Astrocyte (in vitro differentiated cells and primary cell): Measurements from ENCODE around the gene PAX5. TPM values are rescaled to one million over a fixed set of nuclear protein-coding genes. Genes with fewer than 3 reads are reported as not detected.
A peak's percentile ranks its signal among the peaks of the same experiment; 100 is the strongest.

Experiments
- DNase-seq: peaks from one replicate; pipeline ENCODE4 v3.0.0-alpha.2; 2010; ENCODE audit warnings: low read depth
- FAIRE-seq: peaks from 2 replicates; lab custom pipeline; 2011; peaks lifted over from hg19 to GRCh38; lab: Jason Lieb, UNC
- H2AFZ ChIP-seq: 2 replicates; pipeline ENCODE4 v1.6.0; 2012; ENCODE audit warnings: low read depth, low read length, inconsistent platforms
- H3K27ac ChIP-seq: 2 replicates; pipeline ENCODE4 v1.5.1; 2011; ENCODE audit warnings: low read depth, low read length, inconsistent platforms
- H3K27me3 ChIP-seq: 2 replicates; pipeline ENCODE4 v1.6.0; 2011; ENCODE audit warnings: low read length, inconsistent platforms; ENCODE audit not compliant: insufficient read depth
- H3K36me3 ChIP-seq: 2 replicates; pipeline ENCODE4 v1.5.1; 2011; ENCODE audit warnings: low read length, inconsistent platforms; ENCODE audit not compliant: insufficient read depth
- H3K4me1 ChIP-seq: 2 replicates; pipeline ENCODE4 v1.5.1; 2011; ENCODE audit warnings: low read length, inconsistent platforms; ENCODE audit not compliant: insufficient read depth
- H3K4me2 ChIP-seq: 2 replicates; pipeline ENCODE4 v1.6.0; 2012; ENCODE audit warnings: low read length, inconsistent platforms
- H3K4me3 ChIP-seq: 2 replicates; pipeline ENCODE4 v1.5.1; 2011; ENCODE audit warnings: low read depth, mild to moderate bottlenecking, low read length, inconsistent platforms; ENCODE audit not compliant: insufficient read depth
- H3K79me2 ChIP-seq: 2 replicates; pipeline ENCODE4 v1.6.0; 2012; ENCODE audit warnings: mild to moderate bottlenecking, low read length, inconsistent platforms; ENCODE audit not compliant: insufficient read depth
- H3K9ac ChIP-seq: 2 replicates; pipeline ENCODE4 v1.6.0; 2012; ENCODE audit warnings: mild to moderate bottlenecking, low read length, inconsistent platforms
- H3K9me3 ChIP-seq: 2 replicates; pipeline ENCODE4 v1.5.1; 2012; ENCODE audit warnings: low read depth, mild to moderate bottlenecking, low read length, inconsistent platforms; ENCODE audit not compliant: insufficient read depth
- H4K20me1 ChIP-seq: 2 replicates; pipeline ENCODE4 v1.6.0; 2012; ENCODE audit warnings: low read length, inconsistent platforms; ENCODE audit not compliant: insufficient read depth
- H3K27ac Mint-ChIP-seq: one replicate; pipeline ENCODE4 v1.8.0; 2021; ENCODE audit warnings: mild to moderate bottlenecking, mixed read lengths; ENCODE audit not compliant: unreplicated experiment
- H3K27me3 Mint-ChIP-seq: one replicate; pipeline ENCODE4 v1.8.0; 2021; ENCODE audit warnings: low read depth, mixed read lengths; ENCODE audit not compliant: unreplicated experiment
- H3K36me3 Mint-ChIP-seq: one replicate; pipeline ENCODE4 v1.8.0; 2021; ENCODE audit warnings: low read depth, mixed read lengths; ENCODE audit not compliant: unreplicated experiment
- H3K4me1 Mint-ChIP-seq: one replicate; pipeline ENCODE4 v1.8.0; 2021; ENCODE audit warnings: low read depth, mixed read lengths; ENCODE audit not compliant: unreplicated experiment
- H3K4me3 Mint-ChIP-seq: one replicate; pipeline ENCODE4 v1.8.0; 2021; ENCODE audit warnings: mild to moderate bottlenecking, moderate library complexity, mixed read lengths; ENCODE audit not compliant: unreplicated experiment
- H3K9me3 Mint-ChIP-seq: one replicate; pipeline ENCODE4 v1.8.0; 2021; ENCODE audit warnings: mild to moderate bottlenecking, mixed read lengths; ENCODE audit not compliant: unreplicated experiment
- CTCF ChIP-seq: IDR thresholded peaks from 2 replicates; pipeline ENCODE4 v1.5.1; 2011; ENCODE audit warnings: low read depth, mild to moderate bottlenecking, inconsistent platforms, low read length, moderate library complexity; ENCODE audit not compliant: insufficient read depth
- EZH2 ChIP-seq: IDR thresholded peaks from 2 replicates; pipeline ENCODE4 v1.6.1; 2012; ENCODE audit warnings: mild to moderate bottlenecking, low read length, inconsistent platforms; ENCODE audit not compliant: insufficient read depth
- total RNA-seq: library from RNA; stranded (reverse); gene quantifications from 2 replicates; pipeline ENCODE4 v1.2.1, GENCODE V29; 2021

Gene PAX5
- total RNA-seq, 1 donor from 2014 or later: not detected

DNA sequence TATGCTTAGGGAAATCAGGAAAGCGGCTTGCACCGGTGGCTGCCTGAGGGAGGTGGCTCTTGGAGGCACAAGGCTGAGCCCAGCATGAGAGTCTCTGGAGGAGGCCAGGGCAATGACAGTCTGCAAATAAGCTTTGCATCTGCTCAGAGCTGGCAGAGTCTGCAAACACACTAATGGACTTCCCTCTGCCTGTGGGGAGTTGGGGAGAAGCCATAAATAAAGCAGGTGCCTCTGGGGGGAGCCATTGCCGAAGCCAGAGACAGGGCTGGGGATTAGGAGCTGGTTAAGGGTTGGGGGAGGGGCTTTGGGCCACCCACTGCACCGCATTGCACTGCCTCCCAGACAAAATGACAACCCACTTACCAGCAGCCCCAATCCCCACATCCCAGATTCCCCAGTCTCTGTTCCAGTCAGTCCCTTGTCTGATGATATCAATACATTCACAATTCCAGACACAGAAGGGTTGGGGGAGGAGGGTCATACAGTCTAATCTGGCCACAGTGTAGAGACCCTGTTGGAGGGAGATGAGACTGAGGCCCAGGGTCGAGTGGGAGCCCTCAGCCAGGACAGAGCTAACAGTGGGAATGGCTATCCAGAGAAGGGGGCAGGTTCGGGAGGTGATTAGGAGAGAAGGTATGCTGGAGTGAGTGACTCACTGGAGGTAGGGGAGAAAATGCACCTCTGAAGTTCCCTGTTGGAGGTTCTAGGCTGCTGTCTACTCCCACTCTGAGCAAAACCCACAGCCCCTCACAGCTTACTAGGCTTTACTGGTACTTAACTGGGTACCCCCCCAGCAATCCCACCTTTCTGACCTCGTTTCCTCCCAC lies 53.7 kb downstream of the PAX5 start:
- H3K27ac ChIP-seq: no peak overlapping the region
- no peak overlapping the region for H3K4me2 ChIP-seq
- TF ChIP-seq EZH2: no peak
- TF ChIP-seq CTCF: no peak
- Mint-ChIP-seq H3K27me3 (peaks cover 75% of the 10 kb centered on the region), H3K27ac (no peak overlapping the region), H3K4me1 (peaks cover 5% of the 10 kb centered on the region), H3K4me3 (no peak overlapping the region), H3K36me3 (no peaks in the 10 kb centered on the region), H3K9me3 (peaks cover 4% of the 10 kb centered on the region)
- FAIRE-seq: no peak
- H3K9ac ChIP-seq: no peak overlapping the region
- no peaks in the 10 kb centered on the region for H3K9me3 ChIP-seq
- DNase-seq: no peak
- no peaks in the 10 kb centered on the region for H3K36me3 ChIP-seq
- H3K4me1 ChIP-seq: no peaks in the 10 kb centered on the region
- H3K4me3 ChIP-seq: no peak overlapping the region
- H3K79me2 ChIP-seq: no peaks in the 10 kb centered on the region
- no peak overlapping the region for H2AFZ ChIP-seq
- H3K27me3 ChIP-seq: peaks cover 69% of the 10 kb centered on the region
- no peaks in the 10 kb centered on the region for H4K20me1 ChIP-seq

DNA sequence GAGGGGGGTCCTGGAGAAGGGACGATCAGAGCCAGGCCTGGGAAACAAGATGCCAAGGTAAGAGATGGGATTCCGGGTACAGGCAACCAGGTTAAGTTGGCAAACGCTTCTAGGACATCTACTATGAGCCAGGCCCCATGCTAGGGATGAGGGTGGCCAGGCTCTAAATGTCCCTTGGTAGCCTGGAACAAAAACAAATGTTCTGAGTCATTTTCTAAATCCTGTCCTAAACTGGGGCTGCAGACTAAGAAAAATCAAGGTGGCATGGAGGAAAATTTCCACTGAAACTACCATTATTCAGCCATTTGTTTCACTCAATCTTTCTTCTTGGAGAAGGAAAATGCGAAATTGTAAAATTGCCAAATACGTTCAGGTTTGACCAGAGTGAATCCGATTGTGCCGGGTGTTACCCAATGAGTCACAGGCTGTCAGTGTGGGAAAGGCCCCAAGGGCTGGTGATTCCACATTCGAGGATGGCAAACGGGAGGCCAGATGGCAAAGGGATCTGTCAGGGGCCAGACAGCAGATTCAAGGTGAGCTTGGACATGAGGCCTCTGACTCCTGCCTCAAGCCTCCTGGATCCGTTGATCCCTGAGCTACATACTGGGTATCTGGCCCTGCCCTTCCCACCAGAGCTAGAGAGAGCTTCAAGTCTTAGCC lies 57.6 kb downstream of the PAX5 start:
- Histone ChIP-seq H3K9ac (no peak overlapping the region), H3K36me3 (no peaks in the 10 kb centered on the region), H4K20me1 (no peaks in the 10 kb centered on the region), H3K27ac (no peak overlapping the region), H3K79me2 (no peaks in the 10 kb centered on the region), H3K4me2 (no peak overlapping the region), H3K9me3 (no peaks in the 10 kb centered on the region), H3K4me1 (no peaks in the 10 kb centered on the region), H3K4me3 (no peak overlapping the region), H2AFZ (no peak overlapping the region), H3K27me3 (peaks cover 44% of the 10 kb centered on the region)
- H3K4me1 Mint-ChIP-seq: peaks cover 5% of the 10 kb centered on the region
- no peak overlapping the region for H3K27ac Mint-ChIP-seq
- H3K27me3 Mint-ChIP-seq: peaks cover 59% of the 10 kb centered on the region
- FAIRE-seq (no peak), DNase-seq (no peak)
- no peaks in the 10 kb centered on the region for H3K36me3 Mint-ChIP-seq
- no peak for TF ChIP-seq EZH2
- no peak for TF ChIP-seq CTCF
- H3K4me3 Mint-ChIP-seq: peak overlapping the region; percentile 45
- H3K9me3 Mint-ChIP-seq: no peaks in the 10 kb centered on the region
